RWPE1 (cell line): ENCODE data around the gene RETREG3.
A peak's percentile ranks its signal among the peaks of the same experiment; 100 is the strongest.
"Not testable (repeated sequence)": the region's sequence is repeated elsewhere in the genome, so short reads cannot be mapped to it uniquely, and the experiment has no call there.

Source experiments
- CTCF ChIA-PET: fragments of 350-600 bp; sonication (Branson Sonifier 250); formaldehyde crosslinking; extraction: SDS; loops from one replicate; lab custom pipeline; 2021; lab: Yijun Ruan, JAX
- POLR2A ChIA-PET: fragments of 400-600 bp; formaldehyde crosslinking; extraction: SDS; loops from one replicate; lab custom pipeline; 2020; ENCODE audit warnings: antibody characterized with exemption; ENCODE audit not compliant: low non-redundant PET; lab: Yijun Ruan, JAX
- DNase-seq: peaks from one replicate; pipeline ENCODE4 v3.0.0; 2012; ENCODE audit warnings: low spot score
- H3K27ac ChIP-seq: fragments of 450-650 bp; 2 replicates; pipeline ENCODE4 v1.5.1; 2017
- TF ChIP-seq, protein P1 (sequence below): fragments of 450-650 bp; conservative IDR thresholded peaks from 2 replicates; pipeline ENCODE4 v1.5.1; 2017; ENCODE audit warnings: low read depth, mild to moderate bottlenecking

RETREG3 gene

DNA sequence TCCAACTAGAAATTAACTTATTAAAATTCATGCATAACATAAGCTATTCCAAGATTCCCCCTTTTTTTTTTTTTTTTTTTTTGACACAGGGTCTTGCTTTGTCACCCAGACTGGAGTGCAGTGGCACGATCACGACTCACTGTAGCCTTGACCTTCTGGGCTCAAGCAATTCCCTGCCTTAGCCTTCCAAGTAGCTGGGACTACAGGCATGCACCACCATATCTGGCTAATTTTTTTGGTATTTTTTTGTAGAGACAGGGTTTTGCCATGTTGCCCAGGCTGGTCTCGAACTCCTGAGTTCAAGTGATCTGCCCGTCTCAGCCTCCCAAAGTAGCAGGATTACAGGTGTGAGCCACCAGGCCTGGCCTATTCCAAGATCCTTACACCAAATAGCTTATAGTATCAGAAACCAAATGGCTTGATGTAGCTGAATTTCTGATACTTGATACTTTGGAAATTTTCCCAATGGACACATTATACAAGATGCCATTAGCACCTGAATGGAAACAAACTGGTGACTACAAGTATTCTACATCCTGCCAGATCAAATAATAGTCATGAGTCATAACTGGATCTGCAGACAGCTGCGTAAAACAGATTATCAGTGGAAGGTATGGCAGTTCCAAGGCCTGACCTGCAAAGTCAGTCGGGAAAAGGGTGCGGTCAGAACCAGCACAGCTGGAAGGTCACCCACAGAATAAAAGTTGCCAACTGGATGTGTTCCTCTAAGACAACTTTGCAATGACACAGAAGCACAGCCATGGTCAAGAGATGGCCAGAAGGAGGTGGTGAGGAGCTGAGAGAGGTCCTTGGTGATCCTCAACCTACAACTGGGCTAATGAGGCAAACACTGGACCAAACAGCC, 14.8 kb upstream of the RETREG3 start:
- TF ChIP-seq, protein P1, sequence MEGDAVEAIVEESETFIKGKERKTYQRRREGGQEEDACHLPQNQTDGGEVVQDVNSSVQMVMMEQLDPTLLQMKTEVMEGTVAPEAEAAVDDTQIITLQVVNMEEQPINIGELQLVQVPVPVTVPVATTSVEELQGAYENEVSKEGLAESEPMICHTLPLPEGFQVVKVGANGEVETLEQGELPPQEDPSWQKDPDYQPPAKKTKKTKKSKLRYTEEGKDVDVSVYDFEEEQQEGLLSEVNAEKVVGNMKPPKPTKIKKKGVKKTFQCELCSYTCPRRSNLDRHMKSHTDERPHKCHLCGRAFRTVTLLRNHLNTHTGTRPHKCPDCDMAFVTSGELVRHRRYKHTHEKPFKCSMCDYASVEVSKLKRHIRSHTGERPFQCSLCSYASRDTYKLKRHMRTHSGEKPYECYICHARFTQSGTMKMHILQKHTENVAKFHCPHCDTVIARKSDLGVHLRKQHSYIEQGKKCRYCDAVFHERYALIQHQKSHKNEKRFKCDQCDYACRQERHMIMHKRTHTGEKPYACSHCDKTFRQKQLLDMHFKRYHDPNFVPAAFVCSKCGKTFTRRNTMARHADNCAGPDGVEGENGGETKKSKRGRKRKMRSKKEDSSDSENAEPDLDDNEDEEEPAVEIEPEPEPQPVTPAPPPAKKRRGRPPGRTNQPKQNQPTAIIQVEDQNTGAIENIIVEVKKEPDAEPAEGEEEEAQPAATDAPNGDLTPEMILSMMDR = peak; percentile 51
- peak overlapping the region; percentile 81 for H3K27ac ChIP-seq
- peak; percentile 92 for DNase-seq
- ChIA-PET CTCF (interaction anchor here (0.5 to 0.8 kb wide), 5 partner anchors 13 to 527 kb away, joined by 3 to 8 read pairs (median 4); partner anchors contain the start of gene PSMC3IP), POLR2A (interaction anchor here (0.6 kb wide), 1 partner anchor 44 kb away, joined by 5 read pairs; no protein-coding TSS in a partner anchor)

DNA sequence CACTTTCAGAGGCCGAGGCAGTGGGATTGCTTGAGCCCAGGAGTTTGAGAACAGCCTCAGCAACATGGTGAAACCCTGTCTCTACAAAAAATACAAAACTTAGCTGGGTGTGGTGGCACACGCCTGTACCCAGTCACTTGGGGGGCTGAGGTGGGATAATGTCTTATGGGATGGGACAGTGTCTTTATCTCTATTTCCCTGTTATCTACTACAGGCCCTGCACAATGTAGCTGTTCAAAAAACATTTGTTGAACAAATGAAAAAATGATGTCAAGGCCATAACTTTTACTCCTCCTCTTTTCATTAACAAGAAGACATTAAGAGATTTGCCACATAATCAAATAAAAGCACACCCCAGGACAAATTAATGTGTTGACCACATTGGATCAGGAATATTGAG, 14.1 kb upstream of the RETREG3 start:
- H3K27ac ChIP-seq = peak overlapping the region; percentile 81
- no peak for DNase-seq
- CTCF ChIA-PET = interaction anchor here (0.6 to 0.7 kb wide), 2 partner anchors 13 to 51 kb away, joined by 3 to 8 read pairs; no protein-coding TSS in a partner anchor
- TF ChIP-seq, protein P1 = no peak
- POLR2A ChIA-PET = interaction anchor here (0.6 kb wide), 1 partner anchor 44 kb away, joined by 5 read pairs; no protein-coding TSS in a partner anchor

DNA sequence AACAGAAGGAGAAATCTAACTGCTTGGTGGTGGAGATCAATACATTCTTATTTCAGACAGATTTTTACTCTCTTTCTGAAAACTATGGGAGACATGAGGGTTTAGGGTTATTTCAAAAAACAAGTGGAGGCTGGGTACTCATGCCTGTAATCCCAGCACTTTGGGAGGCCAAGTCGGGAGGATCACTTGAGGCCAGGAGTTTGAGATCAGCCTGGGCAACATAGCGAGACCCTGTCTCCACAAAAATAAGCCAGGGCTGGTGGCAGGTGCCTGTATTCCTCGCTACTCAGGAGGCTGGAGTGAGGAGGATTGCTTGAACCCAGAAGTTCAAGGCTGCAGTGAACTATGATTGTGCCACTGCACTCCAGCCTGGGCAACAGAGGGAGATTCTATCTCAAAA, 12.8 kb upstream of the RETREG3 start:
- DNase-seq, POLR2A ChIA-PET, H3K27ac ChIP-seq: not testable (repeated sequence)
- CTCF ChIA-PET = interaction anchor here (0.6 kb wide), 1 partner anchor 18 kb away, joined by 4 read pairs; no protein-coding TSS in a partner anchor

DNA sequence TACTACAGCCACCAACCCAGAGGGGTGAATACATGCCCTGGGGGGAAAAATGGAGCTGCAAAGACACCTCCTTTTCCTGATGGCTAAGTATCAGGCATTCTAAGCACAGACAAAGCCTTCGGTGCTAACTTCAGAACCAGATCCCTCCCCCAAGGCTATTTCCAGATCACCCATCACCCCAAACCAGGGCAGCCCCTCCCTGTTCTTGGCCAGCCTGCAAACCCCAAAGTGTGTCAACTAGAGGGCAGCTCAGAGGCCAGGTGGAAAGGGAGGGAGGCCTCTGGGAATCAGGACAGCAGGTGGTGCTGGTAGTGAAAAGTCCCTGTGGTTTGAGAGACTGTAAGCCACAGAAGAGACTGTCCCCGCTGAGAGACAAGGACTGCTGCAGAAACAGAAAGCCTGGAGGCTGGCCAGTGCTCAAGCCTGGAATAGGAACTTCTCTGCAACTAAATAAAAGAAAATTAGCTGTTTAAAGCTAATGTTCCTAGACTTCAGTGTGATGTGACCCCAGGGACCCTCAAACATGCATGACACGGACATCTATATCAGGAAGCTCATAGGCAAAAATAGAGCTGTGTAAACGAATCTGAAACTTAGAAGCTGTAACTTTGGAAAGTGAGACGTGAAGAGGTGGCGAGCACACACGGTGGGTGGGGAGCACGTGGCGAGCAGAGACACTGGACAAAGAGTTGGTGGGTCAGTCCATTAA, 9.4 kb upstream of the RETREG3 start:
- TF ChIP-seq, protein P1 = peak; percentile 58
- peak overlapping the region; percentile 84 for H3K27ac ChIP-seq
- CTCF ChIA-PET = interaction anchor here (0.6 to 2.2 kb wide), 15 partner anchors 10 to 855 kb away, joined by 3 to 18 read pairs (median 3); partner anchors contain the start of genes RETREG3, TUBG1 and TUBG2
- POLR2A ChIA-PET = interaction anchor here (1.8 kb wide), 1 partner anchor 9 kb away, joined by 9 read pairs; the partner anchor contains the start of genes RETREG3 and TUBG1
- peak; percentile 70 for DNase-seq

DNA sequence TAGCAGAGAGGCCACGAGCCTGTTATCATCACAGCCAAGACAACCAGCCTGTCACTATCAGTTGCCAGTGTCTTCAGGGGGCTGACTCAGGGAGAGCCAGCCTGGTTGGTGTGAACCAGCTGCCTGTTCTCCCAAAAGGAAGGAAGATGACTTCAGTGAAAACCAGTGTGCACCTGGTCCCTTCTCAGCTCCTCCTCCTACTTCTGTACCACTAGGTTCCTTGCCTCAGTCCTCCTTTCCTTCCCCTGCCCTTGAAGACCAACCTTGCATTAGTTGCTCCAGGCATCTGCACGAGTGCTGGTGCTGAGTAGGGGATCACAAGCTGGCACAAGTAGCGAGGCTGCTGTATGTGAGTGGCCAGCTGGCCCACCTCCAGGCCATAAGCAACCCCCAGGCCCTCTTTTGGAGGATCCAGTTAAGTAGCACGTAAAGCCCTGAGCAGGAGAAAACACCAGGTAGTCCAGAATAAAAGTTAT, 8.8 kb upstream of the RETREG3 start:
- ChIA-PET POLR2A (interaction anchor here (1.8 kb wide), 1 partner anchor 9 kb away, joined by 9 read pairs; the partner anchor contains the start of genes RETREG3 and TUBG1), CTCF (interaction anchor here (0.6 to 2.2 kb wide), 11 partner anchors 9 to 855 kb away, joined by 3 to 18 read pairs (median 3); partner anchors contain the start of genes RETREG3, TUBG1 and TUBG2)
- TF ChIP-seq, protein P1 = no peak
- H3K27ac ChIP-seq = peak overlapping the region; percentile 84
- no peak for DNase-seq

DNA sequence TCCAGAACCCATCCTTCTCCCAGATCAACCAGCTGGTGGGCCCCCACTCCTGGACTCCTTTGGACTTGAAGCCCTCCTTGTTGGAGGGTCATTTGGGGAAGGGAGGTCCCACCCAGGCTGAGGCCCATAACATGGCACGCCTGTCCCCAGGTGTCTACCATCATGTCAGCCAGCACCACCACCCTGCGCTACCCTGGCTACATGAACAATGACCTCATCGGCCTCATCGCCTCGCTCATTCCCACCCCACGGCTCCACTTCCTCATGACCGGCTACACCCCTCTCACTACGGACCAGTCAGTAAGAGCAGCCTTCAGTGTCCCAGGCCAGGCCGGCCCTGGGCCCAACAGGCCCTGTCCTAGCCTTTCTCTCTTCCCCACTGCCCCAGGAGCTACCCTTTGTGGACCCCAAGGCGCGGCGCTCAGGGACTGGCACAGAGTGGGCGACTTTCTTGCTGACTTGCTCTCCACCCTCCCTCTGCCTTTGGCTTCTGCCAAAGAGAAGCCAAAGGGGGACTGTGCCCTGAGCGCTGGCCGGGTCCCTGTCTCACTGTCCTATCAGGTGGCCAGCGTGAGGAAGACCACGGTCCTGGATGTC, 4.6 kb upstream of the RETREG3 start:
- DNase-seq = no peak
- H3K27ac ChIP-seq = no peak overlapping the region
- ChIA-PET POLR2A (no interaction called here), CTCF (no interaction called here)
- TF ChIP-seq, protein P1 = no peak
